Measurements from ENCODE around the gene PEX26. TPM values are rescaled to one million over a fixed set of nuclear protein-coding genes. Genes with fewer than 3 reads are reported as not detected.

PEX26 gene
- total and polyA plus RNA-seq, 4 donors = 16.9 to 36.9 (median 19.5) TPM

- peaks cover 0 to 9% (median 2%) of the 10 kb centered on the region in 5 donors for H3K4me1 ChIP-seq (ENCODE audit: control insufficient read depth in 5 of 5, insufficient read depth in 5 of 5, low read length in 5 of 5)
- DNase-seq (no peak), ATAC-seq (ENCODE audit: insufficient read depth, low FRiP score) (no peak)
- WGBS, 2 donors = 66 to 73% methylated on average over 10 of the region's 10 CpGs
- no peak overlapping the region for H3K9ac ChIP-seq (ENCODE audit: insufficient read depth in 1 of 2, low read length in 2 of 2)
- H3K9me3 ChIP-seq (ENCODE audit: control insufficient read depth in 4 of 4, insufficient read depth in 3 of 4, low read length in 3 of 4) = no peaks in the 10 kb centered on the region
- peaks cover 0 to 10% (median 4%) of the 10 kb centered on the region in 3 donors for H3K27me3 ChIP-seq (ENCODE audit: control insufficient read depth in 3 of 3, insufficient read depth in 3 of 3, low read length in 2 of 3)
- no peak for TF ChIP-seq CTCF (IDR thresholded peaks at IDR 0.05; ENCODE audit: control extremely low read depth, extremely low read depth)
- peak overlapping the region in 1 of 2 donors; percentile 60 for H3K27ac ChIP-seq (ENCODE audit: low read depth in 1 of 2, low read length in 1 of 2)
- H3K36me3 ChIP-seq (ENCODE audit: control insufficient read depth in 4 of 4, insufficient read depth in 4 of 4, low read length in 4 of 4) = no peaks in the 10 kb centered on the region
- H3K4me3 ChIP-seq = no peak overlapping the region
These were observed 45.9 kb upstream of the PEX26 start for GRCh38 chr22:18031695-18032454.

- no peak overlapping the region for H3K4me3 ChIP-seq
- no peak for TF ChIP-seq CTCF (IDR thresholded peaks at IDR 0.05; ENCODE audit: control extremely low read depth, extremely low read depth)
- DNase-seq (no peak), ATAC-seq (ENCODE audit: insufficient read depth, low FRiP score) (no peak)
- H3K9me3 ChIP-seq (ENCODE audit: control insufficient read depth in 4 of 4, insufficient read depth in 3 of 4, low read length in 3 of 4) = no peaks in the 10 kb centered on the region
- no peak overlapping the region for H3K9ac ChIP-seq (ENCODE audit: insufficient read depth in 1 of 2, low read length in 2 of 2)
- peaks cover 0 to 5% (median 0%) of the 10 kb centered on the region in 3 donors for H3K27me3 ChIP-seq (ENCODE audit: control insufficient read depth in 3 of 3, insufficient read depth in 3 of 3, low read length in 2 of 3)
- H3K4me1 ChIP-seq (ENCODE audit: control insufficient read depth in 5 of 5, insufficient read depth in 5 of 5, low read length in 5 of 5) = peaks cover 0 to 9% (median 2%) of the 10 kb centered on the region in 5 donors
- peak overlapping the region in 1 of 2 donors; percentile 60 for H3K27ac ChIP-seq (ENCODE audit: low read depth in 1 of 2, low read length in 1 of 2)
- H3K36me3 ChIP-seq (ENCODE audit: control insufficient read depth in 4 of 4, insufficient read depth in 4 of 4, low read length in 4 of 4) = no peaks in the 10 kb centered on the region
- WGBS, 2 donors = 85 to 96% methylated on average over 6 of the region's 6 CpGs
These were observed 45.2 kb upstream of the PEX26 start for GRCh38 chr22:18032455-18033101.

GRCh38 chr22:18033204-18033998 lies 44.4 kb upstream of the PEX26 start:
- Histone ChIP-seq H3K36me3 (ENCODE audit: control insufficient read depth in 4 of 4, insufficient read depth in 4 of 4, low read length in 4 of 4) (no peaks in the 10 kb centered on the region), H3K4me3 (no peak overlapping the region), H3K4me1 (ENCODE audit: control insufficient read depth in 5 of 5, insufficient read depth in 5 of 5, low read length in 5 of 5) (peaks cover 0 to 9% (median 2%) of the 10 kb centered on the region in 5 donors), H3K27ac (ENCODE audit: low read depth in 1 of 2, low read length in 1 of 2) (peak overlapping the region; percentile 26 to 30), H3K27me3 (ENCODE audit: control insufficient read depth in 3 of 3, insufficient read depth in 3 of 3, low read length in 2 of 3) (peaks cover 0 to 5% (median 0%) of the 10 kb centered on the region in 3 donors), H3K9me3 (ENCODE audit: control insufficient read depth in 4 of 4, insufficient read depth in 3 of 4, low read length in 3 of 4) (no peaks in the 10 kb centered on the region), H3K9ac (ENCODE audit: insufficient read depth in 1 of 2, low read length in 2 of 2) (no peak overlapping the region)
- 85 to 90% methylated on average over 6 of the region's 6 CpGs for WGBS, 2 donors
- TF ChIP-seq CTCF (IDR thresholded peaks at IDR 0.05; ENCODE audit: control extremely low read depth, extremely low read depth) = no peak
- ATAC-seq (ENCODE audit: insufficient read depth, low FRiP score) = no peak
- no peak for DNase-seq
